Esophagus muscularis mucosa (tissue), 3 donors: ENCODE results near the gene NTM.

ENCODE experiments used
- CTCF ChIP-seq, 3 experiments: fragments of 200-600 bp in 2 of 3; fragments of 450-650 bp in 1 of 3; sonication (generic) in 2 of 3; IDR thresholded peaks; one replicate each; pipeline ENCODE4 v1.5.1; 2017 to 2019; ENCODE audit warnings: antibody characterized with exemption in 3 of 3, mild to moderate bottlenecking in 2 of 3, moderate library complexity in 1 of 3
- POLR2A ChIP-seq: fragments of 450-650 bp; IDR thresholded peaks from one replicate; pipeline ENCODE4 v1.6.1; 2017; ENCODE audit warnings: antibody characterized with exemption, moderate library complexity, mild to moderate bottlenecking, low read depth

GRCh38 chr11:132278801-132279574 lies 908.6 kb downstream of the NTM start:
- TF ChIP-seq CTCF (IDR thresholded peaks at IDR 0.05): peak in 2 of 3 experiments; percentile 12 to 33
- no peak for TF ChIP-seq POLR2A
